Measurements from ENCODE around the gene NXT1. TPM values are rescaled to one million over a fixed set of nuclear protein-coding genes. Genes with fewer than 3 reads are reported as not detected.

NXT1 gene
- total and polyA plus RNA-seq, 2 of the 4 experiments (the other 2 are of a cell fraction), result 23.6 to 25.5 TPM

DNA sequence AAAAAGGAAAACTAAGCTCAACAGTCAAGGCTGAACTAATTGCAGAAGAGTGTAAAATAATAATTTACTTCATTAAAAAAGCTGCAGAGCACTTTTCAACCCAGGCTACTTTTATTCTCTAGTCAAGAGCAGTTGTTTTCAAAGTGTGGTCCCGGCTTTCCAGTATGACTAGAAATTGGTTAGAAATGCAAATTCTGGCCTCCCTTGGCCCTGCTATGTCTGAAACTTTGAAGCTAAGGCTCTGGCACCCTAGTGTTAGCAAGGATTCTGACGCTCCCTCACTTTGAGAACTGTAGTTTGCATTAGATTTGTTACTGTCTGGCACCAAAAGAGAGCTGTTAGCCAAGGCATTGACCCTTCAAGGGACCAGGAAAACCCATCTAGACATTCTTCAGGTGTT lies 9.5 kb upstream of the NXT1 start:
- Histone ChIP-seq H3K18ac (ENCODE audit: low read depth, low read length) (no peak overlapping the region), H3K4me1 (ENCODE audit: control insufficient read depth, insufficient read depth, low read length) (no peaks in the 10 kb centered on the region), H2BK20ac (ENCODE audit: low read depth, low read length) (no peak overlapping the region), H2BK15ac (ENCODE audit: low read depth, low read length) (no peak overlapping the region), H2AFZ (replicated peaks; ENCODE audit: low read length, poor library complexity) (no peak overlapping the region), H3K56ac (ENCODE audit: extremely low read depth, insufficient read depth, low read length) (no peak overlapping the region), H2AK9ac (replicated peaks; ENCODE audit: low read depth, low read length, poor library complexity) (no peak overlapping the region), H3K9ac (ENCODE audit: low read depth, low read length) (no peak overlapping the region), H3K4me3 (ENCODE audit: insufficient read depth, low read depth, low read length) (no peak overlapping the region), H3K27me3 (ENCODE audit: control insufficient read depth, insufficient read depth, low read length) (peaks cover 13% of the 10 kb centered on the region), H4K20me1 (ENCODE audit: insufficient read depth, low read length) (no peaks in the 10 kb centered on the region), H3K36me3 (ENCODE audit: control insufficient read depth, insufficient read depth, low read length) (no peaks in the 10 kb centered on the region), H4K5ac (ENCODE audit: low read depth, low read length) (no peak overlapping the region), H3K27ac (ENCODE audit: insufficient read depth, low read length) (no peak overlapping the region), H2AK5ac (ENCODE audit: low read depth, low read length) (no peak overlapping the region), H3K4ac (ENCODE audit: low read depth, low read length) (no peak overlapping the region), H3K14ac (replicated peaks; ENCODE audit: low read depth, low read length) (no peak overlapping the region), H2BK5ac (ENCODE audit: low read depth, low read length, poor library complexity, severe bottlenecking) (no peak overlapping the region), H4K91ac (ENCODE audit: insufficient read depth, low read depth, low read length) (no peak overlapping the region), H4K8ac (ENCODE audit: low read depth in 2 of 2, low read length in 2 of 2) (no peak overlapping the region), H2BK120ac (ENCODE audit: low read depth, low read length) (no peak overlapping the region), H3K4me2 (ENCODE audit: low read depth, low read length) (no peak overlapping the region), H3K9me3 (ENCODE audit: control insufficient read depth, insufficient read depth, low read length) (no peaks in the 10 kb centered on the region), H3K79me1 (ENCODE audit: low read depth in 1 of 2, low read length in 2 of 2) (no peaks in the 10 kb centered on the region), H3K23ac (ENCODE audit: low read depth, low read length) (no peak overlapping the region), H3K9me1 (ENCODE audit: insufficient read depth, low read length) (no peaks in the 10 kb centered on the region)
- ChIA-PET CTCF (interaction anchor here (0.5 to 3.8 kb wide), 16 partner anchors 9 to 723 kb away, joined by 3 to 56 read pairs (median 3); partner anchors contain the start of gene NXT1), POLR2A (ENCODE audit: unreplicated experiment) (interaction anchor here (0.8 kb wide), 1 partner anchor 9 kb away, joined by 14 read pairs; no protein-coding TSS in a partner anchor)
- TF ChIP-seq RFX5 (IDR thresholded peaks at IDR 0.05; ENCODE audit: low read depth, low read length) (no peak), FOS (IDR thresholded peaks at IDR 0.05; ENCODE audit: low read depth, low read length) (no peak), CEBPB (IDR thresholded peaks at IDR 0.05; ENCODE audit: low read depth, low read length) (no peak), POLR2A (IDR thresholded peaks at IDR 0.05; ENCODE audit: low read depth, low read length) (no peak), CHD1 (IDR thresholded peaks at IDR 0.05; ENCODE audit: low read depth, low read length) (no peak), MAFK (IDR thresholded peaks at IDR 0.05; ENCODE audit: low read depth, low read length) (no peak)
- dilution Hi-C loops (cut with HindIII; ENCODE audit: low sequenced_read_pairs, unreplicated experiment), result no loop called here
- no CpG with 5 or more reads among the region's 2 CpGs for WGBS, 2 experiments (ENCODE audit: extremely low coverage in 2 of 2, insufficient read length in 1 of 2)
- no peak for DNase-seq
- no peak for ATAC-seq (ENCODE audit: low read depth)
- no TSS peak for BruUV-seq (replicated peaks)
- intact Hi-C loops (cut with micrococcal nuclease), result loop anchor here (5.0 kb wide), 1 partner anchor 1004 kb away; no protein-coding TSS in a partner anchor
- in situ Hi-C loops (cut with MboI; ENCODE audit: low sequenced_read_pairs), result loop anchor here (5.0 to 25.0 kb wide), 3 partner anchors 286 to 1004 kb away; no protein-coding TSS in a partner anchor

Measured in IMR-90 (cell line).